Urothelium cell line (cell line): ENCODE measurements around the gene UBALD2.

ENCODE experiments used
- DNase-seq: peaks from one replicate; pipeline ENCODE4 v3.0.0; 2011; ENCODE audit warnings: low spot score, mixed read lengths
- FAIRE-seq: peaks from 2 replicates; lab custom pipeline; 2011; peaks lifted over from hg19 to GRCh38; lab: Jason Lieb, UNC

The UBALD2 gene

DNA sequence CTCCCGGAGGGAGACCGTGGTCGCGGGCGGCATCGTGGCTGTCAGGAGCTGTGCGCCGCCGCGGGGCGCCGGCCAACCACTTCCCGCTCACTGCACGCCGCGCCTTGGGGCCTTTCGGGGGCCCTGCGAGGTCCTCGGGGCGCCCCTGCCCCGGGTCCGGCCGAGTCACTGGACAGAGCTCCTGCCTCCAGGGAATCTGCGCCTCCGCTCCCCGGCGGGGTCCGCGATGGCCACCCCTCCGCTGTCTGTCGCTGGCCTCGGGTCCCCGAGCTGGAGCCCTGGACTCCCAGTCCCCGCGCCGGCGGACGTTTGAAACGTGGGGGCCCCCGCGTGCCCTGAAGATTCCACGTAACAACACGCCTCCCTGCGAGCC is 42.8 kb downstream of the UBALD2 start, which contains the start of gene QRICH2:
TSS of gene QRICH2 (minus strand) at position 311 of the 373 bp plus-strand sequence. CDS start at position 33, 278 bp downstream.
- FAIRE-seq, result no peak
- DNase-seq, result no peak

DNA sequence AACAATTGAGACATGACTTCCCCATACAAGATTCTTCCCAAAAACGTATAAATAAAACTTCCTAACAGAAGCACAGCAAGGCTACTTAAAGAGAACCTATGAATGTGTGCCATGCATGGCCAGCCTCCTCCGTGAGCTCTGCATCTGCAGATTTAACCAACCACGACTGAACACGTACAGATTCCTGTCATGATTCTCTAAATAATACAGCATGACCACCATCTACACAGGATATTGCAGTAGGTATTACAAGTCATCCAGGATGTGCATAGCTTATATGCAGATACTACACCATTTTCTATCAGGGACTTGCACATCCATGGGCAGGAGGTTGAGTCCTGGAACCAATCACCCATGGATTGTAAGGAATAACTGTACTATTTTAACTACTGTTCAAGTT is 44.3 kb downstream of the UBALD2 start:
- DNase-seq (no peak), FAIRE-seq (no peak)

- DNase-seq (no peak), FAIRE-seq (no peak)
These were observed 47.6 kb downstream of the UBALD2 start for GRCh38 chr17:76312735-76313134.

- DNase-seq, result no peak
- FAIRE-seq, result no peak
These were observed 49.5 kb downstream of the UBALD2 start for GRCh38 chr17:76314392-76315227.

GRCh38 chr17:76317535-76317934 is 52.4 kb downstream of the UBALD2 start:
- FAIRE-seq, result no peak
- no peak for DNase-seq

GRCh38 chr17:76318586-76318985 is 53.4 kb downstream of the UBALD2 start:
- no peak for FAIRE-seq

More at GRCh38 chr17:76318586-76318985, 53.4 kb downstream of the UBALD2 start:
- no peak for DNase-seq
